Kidney (tissue), 14 donors: ENCODE data around the gene ECSCR. TPM values are rescaled to one million over a fixed set of nuclear protein-coding genes. Genes with fewer than 3 reads are reported as not detected.

Experiments used
- DNase-seq, 5 donors: peaks; one replicate each; pipeline ENCODE4 v3.0.0-alpha.2; 2013 to 2020
- FAIRE-seq: peaks from 2 replicates; lab custom pipeline; 2012; peaks lifted over from hg19 to GRCh38; lab: Jason Lieb, UNC
- H3K27ac ChIP-seq, 2 donors: one replicate each; pipeline ENCODE4 v1.7.0; 2013; ENCODE audit warnings: low read depth in 2 of 2, low read length in 2 of 2, inconsistent platforms in 1 of 2
- H3K27me3 ChIP-seq: one replicate; pipeline ENCODE4 v1.7.1; 2013; ENCODE audit warnings: low read length, inconsistent platforms; ENCODE audit not compliant: control insufficient read depth, insufficient read depth
- H3K36me3 ChIP-seq, 3 donors: one replicate each; pipeline versions ENCODE4 v1.7.0 to v1.7.1; 2013; ENCODE audit warnings: low read length in 3 of 3, control low read depth in 1 of 3, inconsistent platforms in 1 of 3; ENCODE audit not compliant: insufficient read depth in 3 of 3, control insufficient read depth in 2 of 3
- H3K4me1 ChIP-seq, 3 donors: one replicate each; pipeline versions ENCODE4 v1.7.0 to v1.7.1; 2013; ENCODE audit warnings: low read length in 3 of 3, inconsistent platforms in 1 of 3, low read depth in 1 of 3; ENCODE audit not compliant: control insufficient read depth in 2 of 3, insufficient read depth in 2 of 3
- H3K4me3 ChIP-seq, 3 donors: one replicate each; pipeline versions ENCODE4 v1.7.0 to v1.8.1; 2013; ENCODE audit warnings: low read length in 3 of 3, control low read depth in 1 of 3, inconsistent platforms in 1 of 3
- H3K9ac ChIP-seq, 3 donors: one replicate each; pipeline versions ENCODE4 v1.7.0 to v1.7.1; 2013; ENCODE audit warnings: low read length in 3 of 3, control low read depth in 1 of 3, inconsistent platforms in 1 of 3
- H3K9me3 ChIP-seq, 3 donors: one replicate each; pipeline versions ENCODE4 v1.7.0 to v1.7.1; 2013; ENCODE audit warnings: low read length in 3 of 3, control low read depth in 1 of 3, inconsistent platforms in 1 of 3; ENCODE audit not compliant: control insufficient read depth in 2 of 3, insufficient read depth in 1 of 3
- intact Hi-C: fragments of 100-400 bp; cut with DNase I; formaldehyde crosslinking; loops from one replicate; pipeline ENCODE4 v1.11.1; 2022
- polyA plus RNA-seq: library from polyadenylated mRNA; stranded (reverse); fragments of 350-450 nt; fragmentation: Illumina TruSeq; extraction: RNeasy Lipid Tissue Mini Kit (QIAGEN cat#74804); gene quantifications from one replicate; pipeline ENCODE4 v1.2.3, GENCODE V29; 2014; ENCODE audit warnings: low read depth, low replicate concordance; ENCODE audit not compliant: insufficient read depth
- total RNA-seq: library from RNA; stranded (reverse); fragmentation: NEBNext Ultra II Directional; extraction: Animal tissue kit (Norgen Biotek cat#: 25700); gene quantifications from one replicate; pipeline ENCODE4 v1.2.1, GENCODE V29; 2021
- TF ChIP-seq, protein P1 (sequence below): IDR thresholded peaks from 3 replicates; pipeline ENCODE4 v1.5.1; 2012; ENCODE audit warnings: mild to moderate bottlenecking, moderate library complexity, borderline replicate concordance; ENCODE audit not compliant: insufficient read depth; ENCODE audit errors: extremely low read depth
- donor health status: control.
- donor health status: control.
- donor health status: control.
- donor health status: control.
- donor health status: control.
- donor health status: DM: yes; HTN: yes; CAD: no.
- donor health status: Normal renal cell carcinoma (clear cell type).

ECSCR gene
- total and polyA plus RNA-seq, 2 donors from 2014 or later: 31.9 to 34.9 TPM

DNA sequence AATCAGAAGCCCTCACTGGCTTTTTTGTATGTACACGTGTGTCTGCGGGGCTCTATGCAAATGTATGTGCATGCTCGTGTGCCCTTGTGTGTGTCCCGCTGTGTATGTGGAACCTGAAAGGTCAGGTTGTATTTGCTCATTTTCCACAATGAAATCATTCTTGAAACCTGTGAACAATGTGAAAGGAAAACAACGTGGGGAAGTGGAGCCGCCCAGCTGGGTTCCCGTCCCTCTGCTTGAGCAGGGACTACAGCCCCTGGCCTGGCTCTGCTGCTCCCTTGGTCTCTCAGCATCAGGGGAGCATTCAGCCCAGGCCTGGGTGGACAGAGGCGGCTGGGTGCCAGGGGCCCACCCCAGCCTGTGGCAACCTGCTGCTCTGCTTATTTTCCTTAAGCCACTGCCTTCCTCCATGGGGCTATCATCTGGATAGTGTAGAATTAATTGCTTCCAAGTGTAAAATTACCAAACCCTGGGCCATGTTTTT, 3.0 kb downstream of the ECSCR start:
- FAIRE-seq (no peak), DNase-seq (no peak)
- Histone ChIP-seq H3K9ac (no peak overlapping the region), H3K9me3 (no peaks in the 10 kb centered on the region), H3K4me1 (no peaks in the 10 kb centered on the region), H3K4me3 (no peak overlapping the region), H3K27me3 (no peaks in the 10 kb centered on the region), H3K27ac (no peak overlapping the region), H3K36me3 (no peaks in the 10 kb centered on the region)
- intact Hi-C loops: no loop called here
- TF ChIP-seq, protein P1, sequence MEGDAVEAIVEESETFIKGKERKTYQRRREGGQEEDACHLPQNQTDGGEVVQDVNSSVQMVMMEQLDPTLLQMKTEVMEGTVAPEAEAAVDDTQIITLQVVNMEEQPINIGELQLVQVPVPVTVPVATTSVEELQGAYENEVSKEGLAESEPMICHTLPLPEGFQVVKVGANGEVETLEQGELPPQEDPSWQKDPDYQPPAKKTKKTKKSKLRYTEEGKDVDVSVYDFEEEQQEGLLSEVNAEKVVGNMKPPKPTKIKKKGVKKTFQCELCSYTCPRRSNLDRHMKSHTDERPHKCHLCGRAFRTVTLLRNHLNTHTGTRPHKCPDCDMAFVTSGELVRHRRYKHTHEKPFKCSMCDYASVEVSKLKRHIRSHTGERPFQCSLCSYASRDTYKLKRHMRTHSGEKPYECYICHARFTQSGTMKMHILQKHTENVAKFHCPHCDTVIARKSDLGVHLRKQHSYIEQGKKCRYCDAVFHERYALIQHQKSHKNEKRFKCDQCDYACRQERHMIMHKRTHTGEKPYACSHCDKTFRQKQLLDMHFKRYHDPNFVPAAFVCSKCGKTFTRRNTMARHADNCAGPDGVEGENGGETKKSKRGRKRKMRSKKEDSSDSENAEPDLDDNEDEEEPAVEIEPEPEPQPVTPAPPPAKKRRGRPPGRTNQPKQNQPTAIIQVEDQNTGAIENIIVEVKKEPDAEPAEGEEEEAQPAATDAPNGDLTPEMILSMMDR: no peak

GRCh38 chr5:139458580-139459407, 3.7 kb downstream of the ECSCR start:
- FAIRE-seq (no peak), DNase-seq (no peak)
- TF ChIP-seq, protein P1: no peak
- Histone ChIP-seq H3K27me3 (no peaks in the 10 kb centered on the region), H3K4me1 (no peaks in the 10 kb centered on the region), H3K36me3 (no peaks in the 10 kb centered on the region), H3K4me3 (no peak overlapping the region), H3K9me3 (no peaks in the 10 kb centered on the region), H3K27ac (no peak overlapping the region), H3K9ac (no peak overlapping the region)
- intact Hi-C loops: no loop called here

DNA sequence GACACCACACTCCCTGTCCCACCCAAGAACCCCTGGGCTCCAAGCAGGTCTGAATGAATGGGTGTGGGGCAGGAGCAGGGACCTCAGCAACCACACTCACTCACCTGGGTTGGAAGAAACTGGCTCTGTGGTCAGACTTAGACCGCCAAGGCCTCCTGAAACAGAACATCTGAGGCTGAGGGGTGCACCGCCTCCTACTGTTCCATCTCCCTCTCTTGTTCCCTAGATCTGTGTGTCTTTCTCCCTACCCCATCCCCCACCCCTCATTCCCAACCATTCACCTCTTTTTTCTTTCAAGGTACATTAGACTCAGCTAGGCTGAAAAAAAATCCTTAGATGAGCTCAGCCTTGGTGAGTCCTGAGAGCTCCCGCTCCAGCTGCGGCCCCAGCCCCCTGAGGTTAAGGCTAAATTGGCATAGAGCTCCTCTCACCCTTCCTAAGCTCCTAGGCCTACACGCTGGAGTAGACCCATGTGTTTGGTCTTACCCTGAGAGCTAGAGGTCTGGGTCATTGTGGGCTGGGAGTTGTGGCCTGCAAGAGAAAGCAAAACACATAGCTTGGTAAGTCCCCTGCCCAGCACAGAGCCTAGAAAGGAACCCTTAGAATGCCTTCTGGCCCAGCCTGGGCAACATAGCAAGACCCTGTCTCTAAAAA, 4.8 kb downstream of the ECSCR start:
- intact Hi-C loops: no loop called here
- FAIRE-seq: no peak

More for the DNA sequence above, 4.8 kb downstream of the ECSCR start:
- Histone ChIP-seq H3K4me3 (no peak overlapping the region), H3K27me3 (no peaks in the 10 kb centered on the region), H3K9ac (no peak overlapping the region), H3K4me1 (no peaks in the 10 kb centered on the region), H3K27ac (no peak overlapping the region), H3K36me3 (no peaks in the 10 kb centered on the region), H3K9me3 (no peaks in the 10 kb centered on the region)
- TF ChIP-seq, protein P1: no peak
- no peak for DNase-seq
